Measurements from ENCODE around the gene TMEM61. TPM values are rescaled to one million over a fixed set of nuclear protein-coding genes. Genes with fewer than 3 reads are reported as not detected.
A peak's percentile ranks its signal among the peaks of the same experiment; 100 is the strongest.

TMEM61 gene
- total RNA-seq, 1 donor from 2014 or later = 2.9 TPM

DNA sequence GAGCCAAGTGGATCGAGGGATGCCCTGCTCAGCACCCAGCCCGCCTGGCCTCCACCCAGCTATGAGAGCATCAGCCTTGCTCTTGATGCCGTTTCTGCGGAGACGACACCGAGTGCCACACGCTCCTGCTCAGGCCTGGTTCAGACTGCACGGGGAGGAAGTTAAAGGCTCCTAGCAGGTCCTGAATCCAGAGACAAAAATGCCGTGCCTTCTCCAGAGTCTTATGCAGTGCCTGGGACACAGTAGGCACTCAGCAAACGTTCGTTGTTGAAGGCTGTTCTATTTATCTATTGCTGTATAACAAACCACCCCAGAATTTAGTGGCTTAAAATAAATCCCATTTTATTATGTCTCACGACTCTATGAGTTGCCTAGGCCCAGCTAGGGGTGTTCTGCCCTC, 11.5 kb downstream of the TMEM61 start:
- no peak for TF ChIP-seq CTCF (IDR thresholded peaks at IDR 0.05; ENCODE audit: insufficient read depth, low read length, severe bottlenecking)
- no peaks in the 10 kb centered on the region for H3K27me3 ChIP-seq (ENCODE audit: control insufficient read depth, insufficient read depth, low read length)
- no peak for FAIRE-seq

DNA sequence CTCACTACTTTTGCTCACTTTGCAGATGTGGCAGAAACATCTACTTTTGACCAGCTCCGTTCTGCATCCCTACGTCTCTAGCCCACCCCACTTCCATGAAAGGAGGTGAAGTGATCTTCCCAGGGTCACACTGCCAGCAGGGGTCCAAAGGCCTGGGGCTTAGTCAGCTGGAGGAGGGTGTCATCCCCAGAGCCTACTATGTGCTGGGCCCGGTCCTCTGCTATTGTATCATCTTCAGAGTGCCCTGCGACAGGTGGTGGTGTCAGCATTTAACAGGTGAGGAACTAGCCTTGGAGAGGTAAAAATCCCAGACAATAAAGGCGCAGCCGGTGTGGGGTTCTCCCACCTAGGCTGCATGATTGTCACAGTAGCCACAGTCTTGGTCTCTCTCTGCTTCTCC, 12.7 kb downstream of the TMEM61 start:
- Histone ChIP-seq H3K27me3 (ENCODE audit: control insufficient read depth, insufficient read depth, low read length) (no peaks in the 10 kb centered on the region), H3K36me3 (ENCODE audit: control insufficient read depth, insufficient read depth, low read length) (no peaks in the 10 kb centered on the region), H3K4me3 (ENCODE audit: low read depth, low read length) (no peak overlapping the region)
- TF ChIP-seq CTCF (IDR thresholded peaks at IDR 0.05; ENCODE audit: insufficient read depth, low read length, severe bottlenecking) = no peak
- FAIRE-seq = no peak
- no peak for DNase-seq (ENCODE audit: low read depth)

More for the DNA sequence above, 11.5 kb downstream of the TMEM61 start:
- Histone ChIP-seq H3K4me3 (ENCODE audit: low read depth, low read length) (no peak overlapping the region), H3K36me3 (ENCODE audit: control insufficient read depth, insufficient read depth, low read length) (no peaks in the 10 kb centered on the region)
- DNase-seq (ENCODE audit: low read depth) = no peak

DNA sequence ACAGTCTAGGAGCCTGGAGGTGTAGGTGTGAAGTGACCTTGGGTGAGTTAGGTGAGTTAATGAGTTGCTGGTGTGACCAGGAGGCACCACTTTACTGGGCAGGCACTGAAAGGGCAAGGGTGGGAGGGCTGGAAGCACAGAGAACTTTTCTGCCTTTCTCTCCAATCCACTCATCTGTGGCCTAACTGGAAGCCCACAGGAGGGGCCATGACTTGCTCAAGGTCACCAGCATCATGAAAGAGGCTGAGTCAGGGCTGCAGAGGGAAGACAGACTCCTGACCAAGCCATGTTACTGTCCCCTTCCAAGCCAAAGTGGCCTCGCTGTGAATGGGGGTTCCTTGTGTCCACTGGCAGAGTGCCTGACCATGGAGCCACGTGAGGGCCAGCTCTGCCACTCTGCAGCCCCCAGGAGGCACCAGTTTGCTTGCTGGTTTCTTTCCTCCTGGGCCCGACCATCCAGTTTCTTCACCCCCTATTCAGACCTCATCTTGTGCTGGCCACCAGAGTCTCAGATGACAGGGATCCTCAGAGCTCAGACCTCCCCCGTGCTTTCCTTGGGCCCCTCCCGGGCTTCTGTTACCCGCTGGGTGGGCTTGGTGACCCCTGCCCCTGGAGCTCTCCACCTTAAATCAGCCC, 14.0 kb downstream of the TMEM61 start:
- peak; percentile 18 for FAIRE-seq
- H3K4me3 ChIP-seq (ENCODE audit: low read depth, low read length) = no peak overlapping the region
- DNase-seq (ENCODE audit: low read depth) = no peak
- no peaks in the 10 kb centered on the region for H3K36me3 ChIP-seq (ENCODE audit: control insufficient read depth, insufficient read depth, low read length)
- no peaks in the 10 kb centered on the region for H3K27me3 ChIP-seq (ENCODE audit: control insufficient read depth, insufficient read depth, low read length)
- no peak for TF ChIP-seq CTCF (IDR thresholded peaks at IDR 0.05; ENCODE audit: insufficient read depth, low read length, severe bottlenecking)

DNA sequence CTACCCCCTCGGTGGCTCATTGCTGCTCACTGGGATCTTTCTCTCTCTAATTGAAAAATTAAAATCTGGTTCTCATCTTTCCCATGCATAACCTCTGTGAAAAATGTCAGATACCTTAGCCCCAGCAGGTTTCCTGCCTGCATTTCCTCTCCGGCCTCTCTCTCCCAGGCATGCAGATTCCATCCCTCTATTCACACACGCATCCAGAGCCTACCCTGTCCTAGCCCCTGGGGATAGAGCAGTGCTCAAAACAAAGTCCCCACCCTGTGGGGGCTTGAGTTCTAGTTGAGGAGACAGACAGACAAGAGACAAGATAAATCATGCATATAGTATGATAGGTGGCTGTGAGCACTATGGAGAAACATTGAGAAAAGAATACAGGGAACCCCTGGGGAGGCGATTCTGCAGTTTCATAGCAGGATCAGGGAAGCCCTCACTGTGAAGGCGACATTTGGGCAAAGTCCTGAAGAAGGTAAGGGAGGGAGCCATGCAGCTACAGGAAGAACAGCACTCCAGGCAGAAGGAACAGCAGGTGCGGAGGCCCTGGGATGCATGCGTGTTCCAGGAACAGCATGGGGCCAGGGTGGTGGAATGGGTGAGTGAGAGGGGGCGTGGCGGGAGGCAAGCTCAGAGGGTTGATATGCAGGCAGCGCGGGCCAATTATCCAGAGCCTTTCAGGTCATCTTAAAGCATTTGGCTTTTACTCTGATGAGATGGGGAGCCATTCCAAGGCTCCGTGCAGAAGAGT, 14.8 kb downstream of the TMEM61 start:
- no peak for FAIRE-seq
- H3K4me3 ChIP-seq (ENCODE audit: low read depth, low read length) = no peak overlapping the region
- no peaks in the 10 kb centered on the region for H3K27me3 ChIP-seq (ENCODE audit: control insufficient read depth, insufficient read depth, low read length)
- DNase-seq (ENCODE audit: low read depth) = no peak
- H3K36me3 ChIP-seq (ENCODE audit: control insufficient read depth, insufficient read depth, low read length) = no peaks in the 10 kb centered on the region
- TF ChIP-seq CTCF (IDR thresholded peaks at IDR 0.05; ENCODE audit: insufficient read depth, low read length, severe bottlenecking) = no peak

DNA sequence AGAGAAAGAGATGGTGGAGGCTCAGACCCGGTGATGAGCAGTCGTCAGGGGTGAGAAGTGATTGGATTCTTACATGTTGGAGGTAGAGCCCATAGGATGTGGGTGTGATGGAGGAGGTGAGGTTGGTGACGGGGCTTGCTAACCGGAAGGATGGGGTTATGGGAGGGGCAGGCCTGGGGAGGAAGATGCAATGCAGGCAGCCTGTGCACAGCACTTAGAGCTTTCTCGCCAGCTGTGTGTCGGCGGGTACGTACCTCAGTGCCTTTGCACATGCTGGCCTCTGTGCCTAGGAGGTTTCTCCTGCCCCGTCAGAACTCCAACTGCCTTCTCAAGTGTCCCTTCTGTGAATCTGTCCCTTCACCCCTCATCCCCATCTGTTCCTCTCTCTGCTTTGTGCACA, 15.4 kb downstream of the TMEM61 start:
- FAIRE-seq (no peak), DNase-seq (ENCODE audit: low read depth) (no peak)
- Histone ChIP-seq H3K27me3 (ENCODE audit: control insufficient read depth, insufficient read depth, low read length) (no peaks in the 10 kb centered on the region), H3K36me3 (ENCODE audit: control insufficient read depth, insufficient read depth, low read length) (no peaks in the 10 kb centered on the region), H3K4me3 (ENCODE audit: low read depth, low read length) (no peak overlapping the region)
- TF ChIP-seq CTCF (IDR thresholded peaks at IDR 0.05; ENCODE audit: insufficient read depth, low read length, severe bottlenecking) = no peak
